Muscle layer of duodenum (tissue), 2 donors: ENCODE results near the gene CALR.
A peak's percentile ranks its signal among the peaks of the same experiment; 100 is the strongest.
"Not testable (repeated sequence)": the region's sequence is repeated elsewhere in the genome, so short reads cannot be mapped to it uniquely, and the experiment has no call there.

Experiments
- H3K27ac ChIP-seq: one replicate; pipeline ENCODE4 v1.7.0; 2013; ENCODE audit warnings: mild to moderate bottlenecking, low read length
- H3K27me3 ChIP-seq: one replicate; pipeline ENCODE4 v1.7.0; 2013; ENCODE audit warnings: low read depth, mild to moderate bottlenecking, control low read depth, low read length
- H3K36me3 ChIP-seq, 2 donors: one replicate each; pipeline ENCODE4 v1.7.0; 2013; ENCODE audit warnings: low read length in 2 of 2, control low read depth in 1 of 2, mild to moderate bottlenecking in 1 of 2; ENCODE audit not compliant: insufficient read depth in 2 of 2, control insufficient read depth in 1 of 2
- H3K4me1 ChIP-seq, 2 donors: one replicate each; pipeline ENCODE4 v1.7.0; 2013; ENCODE audit warnings: low read length in 2 of 2, mild to moderate bottlenecking in 2 of 2, control low read depth in 1 of 2, moderate library complexity in 1 of 2; ENCODE audit not compliant: insufficient read depth in 2 of 2, control insufficient read depth in 1 of 2
- H3K4me3 ChIP-seq, 2 donors: one replicate each; pipeline ENCODE4 v1.7.0; 2013; ENCODE audit warnings: low read length in 2 of 2, low read depth in 1 of 2, mild to moderate bottlenecking in 1 of 2
- H3K9me3 ChIP-seq, 2 donors: one replicate each; pipeline ENCODE4 v1.7.0; 2013; ENCODE audit warnings: low read length in 2 of 2, control low read depth in 1 of 2, mild to moderate bottlenecking in 1 of 2; ENCODE audit not compliant: control insufficient read depth in 1 of 2
- donor health status: healthy.

The CALR gene

GRCh38 chr19:12946731-12947496 is 8.5 kb downstream of the CALR start:
- no peaks in the 10 kb centered on the region for H3K27me3 ChIP-seq
- H3K4me3 ChIP-seq: peak overlapping the region; percentile 75 to 95
- H3K27ac ChIP-seq: peak overlapping the region; percentile 87
- no peaks in the 10 kb centered on the region for H3K9me3 ChIP-seq
- H3K4me1 ChIP-seq: peaks cover 6 to 38% of the 10 kb centered on the region in 2 donors
- H3K36me3 ChIP-seq: peaks cover 39 to 67% of the 10 kb centered on the region in 2 donors

GRCh38 chr19:12947702-12948611 is 9.5 kb downstream of the CALR start:
- Histone ChIP-seq H3K4me3 (no peak overlapping the region), H3K9me3 (no peaks in the 10 kb centered on the region), H3K4me1 (peaks cover 6 to 34% of the 10 kb centered on the region in 2 donors), H3K36me3 (peaks cover 36 to 68% of the 10 kb centered on the region in 2 donors), H3K27ac (no peak overlapping the region), H3K27me3 (no peaks in the 10 kb centered on the region)

GRCh38 chr19:12948612-12949362 is 10.4 kb downstream of the CALR start:
- Histone ChIP-seq H3K27me3 (no peaks in the 10 kb centered on the region), H3K4me1 (peaks cover 6 to 33% of the 10 kb centered on the region in 2 donors), H3K36me3 (peaks cover 29 to 67% of the 10 kb centered on the region in 2 donors), H3K27ac (no peak overlapping the region), H3K9me3 (no peaks in the 10 kb centered on the region), H3K4me3 (no peak overlapping the region)

GRCh38 chr19:12949363-12950283 is 11.2 kb downstream of the CALR start:
- Histone ChIP-seq H3K27me3 (no peaks in the 10 kb centered on the region), H3K9me3 (no peaks in the 10 kb centered on the region), H3K4me3 (no peak overlapping the region), H3K27ac (no peak overlapping the region), H3K36me3 (peaks cover 31 to 65% of the 10 kb centered on the region in 2 donors), H3K4me1 (peaks cover 6 to 37% of the 10 kb centered on the region in 2 donors)

- H3K9me3 ChIP-seq, H3K27me3 ChIP-seq, H3K4me3 ChIP-seq: not testable (repeated sequence)
- peaks cover 28 to 63% of the 10 kb centered on the region in 2 donors for H3K36me3 ChIP-seq
- peaks cover 0 to 37% of the 10 kb centered on the region in 2 donors for H3K4me1 ChIP-seq
- peak overlapping the region; percentile 20 for H3K27ac ChIP-seq
Measured at GRCh38 chr19:12952050-12952449, 13.6 kb downstream of the CALR start.

- Histone ChIP-seq H3K9me3 (no peaks in the 10 kb centered on the region), H3K27me3 (no peaks in the 10 kb centered on the region), H3K4me1 (peaks cover 0 to 31% of the 10 kb centered on the region in 2 donors), H3K36me3 (peaks cover 28 to 63% of the 10 kb centered on the region in 2 donors), H3K27ac (peak overlapping the region; percentile 20), H3K4me3 (no peak overlapping the region)
Measured at GRCh38 chr19:12952488-12953137, 14.2 kb downstream of the CALR start.

- no peak overlapping the region for H3K4me3 ChIP-seq
- H3K27ac ChIP-seq: peak overlapping the region; percentile 60
- H3K9me3 ChIP-seq: no peaks in the 10 kb centered on the region
- H3K27me3 ChIP-seq: no peaks in the 10 kb centered on the region
- H3K36me3 ChIP-seq: peaks cover 28 to 58% of the 10 kb centered on the region in 2 donors
- peaks cover 0 to 30% of the 10 kb centered on the region in 2 donors for H3K4me1 ChIP-seq
Measured at GRCh38 chr19:12953138-12953798, 14.9 kb downstream of the CALR start.

GRCh38 chr19:12953799-12954611 is 15.6 kb downstream of the CALR start:
- Histone ChIP-seq H3K36me3 (peaks cover 20 to 50% of the 10 kb centered on the region in 2 donors), H3K9me3 (no peaks in the 10 kb centered on the region), H3K4me1 (peaks cover 0 to 30% of the 10 kb centered on the region in 2 donors), H3K27ac (peak overlapping the region; percentile 60), H3K27me3 (no peaks in the 10 kb centered on the region), H3K4me3 (no peak overlapping the region)

- Histone ChIP-seq H3K27me3 (no peaks in the 10 kb centered on the region), H3K9me3 (no peaks in the 10 kb centered on the region), H3K36me3 (peaks cover 15 to 44% of the 10 kb centered on the region in 2 donors), H3K4me1 (peaks cover 0 to 30% of the 10 kb centered on the region in 2 donors), H3K27ac (no peak overlapping the region), H3K4me3 (no peak overlapping the region)
Measured at GRCh38 chr19:12954612-12954962, 16.2 kb downstream of the CALR start.
